Stomach (tissue), 4 donors: ENCODE data around the gene SPTBN2.

ENCODE experiments used
- EP300 ChIP-seq: sonication (generic); formaldehyde crosslinking; IDR thresholded peaks from one replicate; pipeline ENCODE4 v1.6.1; 2017; ENCODE audit warnings: antibody characterized with exemption
- POLR2A ChIP-seq, 4 donors: fragments of 450-650 bp; IDR thresholded peaks; one replicate each; pipeline ENCODE4 v1.6.1; 2016; ENCODE audit warnings: antibody characterized with exemption in 4 of 4, control low read depth in 2 of 4, mild to moderate bottlenecking in 1 of 4, moderate library complexity in 1 of 4
- POLR2AphosphoS5 ChIP-seq, 3 donors: sonication (generic); formaldehyde crosslinking; IDR thresholded peaks; one replicate each; pipeline ENCODE4 v1.6.1; 2016; ENCODE audit warnings: antibody characterized with exemption in 3 of 3
- TF ChIP-seq, protein P1 (sequence below), 7 experiments: fragments of 450-650 bp in 4 of 7; fragments of 200-600 bp in 3 of 7; sonication (generic) in 3 of 7; IDR thresholded peaks; one replicate each; pipeline ENCODE4 v1.5.1; 2016 to 2019; ENCODE audit warnings: antibody characterized with exemption in 7 of 7, control low read depth in 2 of 7, mild to moderate bottlenecking in 1 of 7

DNA sequence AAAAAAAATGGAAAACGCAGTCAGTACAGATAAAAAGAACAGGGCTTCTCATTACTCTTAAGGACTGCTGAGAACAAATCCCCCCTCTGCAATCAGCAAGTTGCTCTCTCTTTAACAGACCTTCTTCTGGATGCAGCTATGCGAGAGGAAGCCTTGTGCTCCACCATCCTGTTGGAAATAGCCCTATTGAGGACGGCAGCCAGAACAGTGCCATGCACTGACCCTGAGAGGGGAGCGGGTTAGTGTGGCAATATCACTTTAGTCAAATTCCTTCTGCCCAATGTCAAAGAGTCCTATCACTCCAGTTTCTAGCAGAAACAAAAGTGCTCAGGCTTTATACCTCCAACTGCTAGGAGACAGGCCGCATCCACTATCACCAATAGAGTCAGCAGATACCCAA lies 58.2 kb downstream of the SPTBN2 start:
- TF ChIP-seq POLR2A (IDR thresholded peaks at IDR 0.05): no peak
- no peak for TF ChIP-seq EP300
- TF ChIP-seq, protein P1, sequence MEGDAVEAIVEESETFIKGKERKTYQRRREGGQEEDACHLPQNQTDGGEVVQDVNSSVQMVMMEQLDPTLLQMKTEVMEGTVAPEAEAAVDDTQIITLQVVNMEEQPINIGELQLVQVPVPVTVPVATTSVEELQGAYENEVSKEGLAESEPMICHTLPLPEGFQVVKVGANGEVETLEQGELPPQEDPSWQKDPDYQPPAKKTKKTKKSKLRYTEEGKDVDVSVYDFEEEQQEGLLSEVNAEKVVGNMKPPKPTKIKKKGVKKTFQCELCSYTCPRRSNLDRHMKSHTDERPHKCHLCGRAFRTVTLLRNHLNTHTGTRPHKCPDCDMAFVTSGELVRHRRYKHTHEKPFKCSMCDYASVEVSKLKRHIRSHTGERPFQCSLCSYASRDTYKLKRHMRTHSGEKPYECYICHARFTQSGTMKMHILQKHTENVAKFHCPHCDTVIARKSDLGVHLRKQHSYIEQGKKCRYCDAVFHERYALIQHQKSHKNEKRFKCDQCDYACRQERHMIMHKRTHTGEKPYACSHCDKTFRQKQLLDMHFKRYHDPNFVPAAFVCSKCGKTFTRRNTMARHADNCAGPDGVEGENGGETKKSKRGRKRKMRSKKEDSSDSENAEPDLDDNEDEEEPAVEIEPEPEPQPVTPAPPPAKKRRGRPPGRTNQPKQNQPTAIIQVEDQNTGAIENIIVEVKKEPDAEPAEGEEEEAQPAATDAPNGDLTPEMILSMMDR (IDR thresholded peaks at IDR 0.05): no peak
- no peak for TF ChIP-seq POLR2AphosphoS5 (IDR thresholded peaks at IDR 0.05)
